GM21515 (cell line): ENCODE results near the gene ZIM2.

ENCODE experiments used
- ATAC-seq: cut with Tn5 transposase; IDR thresholded peaks from one replicate; pipeline ENCODE4 v1.9.1; 2021; ENCODE audit not compliant: unreplicated experiment

Gene ZIM2

GRCh38 chr19:56839652-56840450 is 675 bp downstream of the ZIM2 start:
- ATAC-seq, result no peak

GRCh38 chr19:56838909-56839651 is 1.4 kb downstream of the ZIM2 start:
- ATAC-seq, result no peak

GRCh38 chr19:56838024-56838908 is 2.3 kb downstream of the ZIM2 start:
- ATAC-seq, result no peak

GRCh38 chr19:56837492-56838023 is 3.0 kb downstream of the ZIM2 start:
- ATAC-seq, result no peak

- no peak for ATAC-seq
Measured at GRCh38 chr19:56837004-56837403, 3.5 kb downstream of the ZIM2 start.

GRCh38 chr19:56836059-56836458 is 4.5 kb downstream of the ZIM2 start:
- ATAC-seq, result no peak

GRCh38 chr19:56835401-56835800 is 5.1 kb downstream of the ZIM2 start:
- no peak for ATAC-seq

- ATAC-seq, result no peak
Measured at GRCh38 chr19:56834564-56835375, 5.8 kb downstream of the ZIM2 start.

- no peak for ATAC-seq
Measured at GRCh38 chr19:56832352-56832928, 8.1 kb downstream of the ZIM2 start.

GRCh38 chr19:56831255-56831654 is 9.3 kb downstream of the ZIM2 start:
- no peak for ATAC-seq

GRCh38 chr19:56829596-56829995 is 10.9 kb downstream of the ZIM2 start:
- ATAC-seq, result no peak

GRCh38 chr19:56827708-56828107 is 12.8 kb downstream of the ZIM2 start:
- no peak for ATAC-seq

- no peak for ATAC-seq
Measured at GRCh38 chr19:56823956-56824355, 16.6 kb downstream of the ZIM2 start.

GRCh38 chr19:56823417-56823816 is 17.1 kb downstream of the ZIM2 start:
- ATAC-seq, result no peak

GRCh38 chr19:56822755-56823154 is 17.8 kb downstream of the ZIM2 start:
- ATAC-seq, result no peak

- no peak for ATAC-seq
Measured at GRCh38 chr19:56821675-56822074, 18.9 kb downstream of the ZIM2 start.

GRCh38 chr19:56821209-56821608 is 19.3 kb downstream of the ZIM2 start:
- no peak for ATAC-seq

GRCh38 chr19:56819166-56819565 is 21.4 kb downstream of the ZIM2 start:
- no peak for ATAC-seq

GRCh38 chr19:56814656-56815055 is 25.9 kb downstream of the ZIM2 start:
- no peak for ATAC-seq

- ATAC-seq, result no peak
Measured at GRCh38 chr19:56813531-56813930, 27.0 kb downstream of the ZIM2 start.
